ENCODE measurements around the gene RASL11A.

GRCh38 chr13:27290715-27291114, 20.1 kb downstream of the RASL11A start:
- TF ChIP-seq POLR2A (IDR thresholded peaks at IDR 0.05) (no peak), CTCF (IDR thresholded peaks at IDR 0.05) (no peak), EP300 (IDR thresholded peaks at IDR 0.05) (no peak)

Data from ovary (tissue), 3 donors.